HuH-7.5 (cell line): ENCODE measurements around the gene C5orf46.

Experiments
- DNase-seq: peaks from one replicate; pipeline ENCODE4 v3.0.0; 2011; ENCODE audit warnings: low spot score

C5orf46 gene

DNA sequence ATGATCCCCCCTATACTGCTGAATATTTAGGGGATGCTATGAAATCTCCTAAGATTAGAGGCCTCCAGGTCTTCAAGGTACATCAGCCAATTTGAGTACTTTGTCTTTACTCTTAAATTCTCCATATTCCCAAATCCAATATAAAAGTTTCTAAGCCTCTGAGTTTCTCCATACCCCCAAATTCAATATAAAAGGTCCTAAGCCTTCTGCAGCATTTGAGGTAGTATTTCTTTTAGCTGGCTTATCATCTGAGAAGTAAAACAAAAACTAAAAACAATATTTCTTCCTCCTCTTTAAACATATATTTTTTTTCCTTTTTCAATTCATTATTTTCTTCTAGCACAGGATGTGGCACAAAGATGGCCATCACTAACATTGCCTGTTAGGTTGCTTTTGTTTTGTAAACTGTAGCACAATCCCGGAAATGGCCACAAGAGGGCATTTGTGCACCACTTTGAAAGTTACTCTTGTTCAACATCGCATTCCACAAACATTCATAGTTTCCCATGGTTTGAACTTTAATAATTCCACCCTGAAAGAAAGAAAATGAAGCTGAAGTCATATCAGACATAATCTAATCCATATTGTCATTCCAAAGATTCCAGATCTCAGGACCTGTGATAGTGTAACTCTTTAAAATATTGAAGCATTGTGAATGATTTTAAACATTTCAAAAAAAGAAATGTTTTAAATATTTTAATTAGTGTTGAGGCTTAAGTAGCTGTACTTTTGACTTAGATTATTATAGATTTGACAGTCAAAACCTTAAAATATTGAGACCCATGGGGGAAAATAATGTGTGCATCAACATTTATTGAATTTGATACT is 48.8 kb downstream of the C5orf46 start:
- DNase-seq = peak; percentile 13

DNA sequence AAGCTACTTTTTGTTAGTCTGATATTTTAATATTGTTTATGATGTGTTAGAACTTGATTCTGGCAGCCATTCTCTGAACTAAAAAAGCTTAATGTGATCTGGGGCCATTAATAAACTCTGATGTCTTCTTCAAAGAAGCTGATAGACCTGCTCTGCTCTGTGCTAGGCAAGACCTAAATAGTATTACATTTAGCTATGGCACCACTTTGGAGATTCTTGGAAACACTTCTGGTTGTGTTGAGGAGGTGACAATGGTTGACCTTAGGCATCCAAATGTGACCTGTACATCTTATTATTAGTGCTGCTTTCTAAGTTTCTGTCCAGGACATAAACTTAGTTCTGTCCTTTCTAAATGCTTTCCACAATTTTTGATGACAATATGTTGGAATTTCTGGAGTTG is 49.5 kb downstream of the C5orf46 start:
- DNase-seq = no peak

DNA sequence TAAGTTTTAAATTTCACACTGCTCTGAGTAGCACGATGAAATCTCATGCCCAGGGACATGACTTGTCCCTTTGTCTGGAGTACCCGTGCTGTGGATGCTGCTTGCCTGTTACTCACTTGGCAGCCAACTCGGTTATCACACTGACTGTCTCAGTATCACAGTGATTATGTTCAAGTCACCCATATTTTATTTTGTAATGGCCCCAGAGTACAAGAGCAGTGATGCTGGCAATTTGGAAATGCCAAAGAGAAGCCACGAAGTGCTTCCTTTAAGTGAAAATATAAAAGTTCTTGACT is 50.6 kb downstream of the C5orf46 start:
- DNase-seq = no peak

DNA sequence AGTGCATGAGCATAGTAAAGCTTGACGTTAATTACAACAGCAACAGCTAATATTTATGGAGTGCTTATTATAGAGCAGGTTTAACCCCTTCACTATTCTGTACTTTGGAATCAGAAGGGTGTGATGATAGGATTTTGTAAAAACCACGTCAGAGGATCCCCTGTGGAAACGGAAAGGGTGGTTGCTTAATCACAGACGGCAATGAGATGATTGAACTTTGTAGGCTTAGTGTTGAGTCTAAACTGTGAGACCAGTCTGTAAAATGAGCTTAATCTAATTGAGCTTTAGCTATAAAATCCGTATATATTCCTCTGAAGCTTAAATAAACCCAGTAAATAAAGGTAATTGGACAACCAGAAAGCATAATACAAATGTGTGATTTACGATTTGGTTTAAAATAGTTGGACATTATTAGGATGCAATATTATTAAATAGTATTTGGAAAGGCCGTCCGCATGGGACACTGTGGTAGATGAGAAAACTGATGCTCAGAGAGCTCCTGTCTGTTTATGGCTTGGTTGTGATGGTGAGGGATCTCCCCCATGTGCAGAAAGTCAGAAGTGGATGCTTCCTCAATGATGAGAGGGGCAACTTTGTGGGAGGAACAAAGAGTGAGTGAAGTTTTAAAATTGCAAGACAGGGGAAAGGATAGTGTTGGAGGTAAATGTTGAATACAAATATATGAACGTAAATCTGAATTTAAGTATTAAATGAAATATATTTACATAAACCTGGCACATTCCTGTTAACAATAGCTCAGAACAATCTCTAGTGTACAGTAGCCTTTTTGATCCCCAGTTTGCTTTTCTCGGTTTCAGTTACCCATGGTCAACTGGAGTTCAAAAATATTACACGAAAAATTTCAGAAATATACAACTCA is 51.2 kb downstream of the C5orf46 start:
- no peak for DNase-seq

DNA sequence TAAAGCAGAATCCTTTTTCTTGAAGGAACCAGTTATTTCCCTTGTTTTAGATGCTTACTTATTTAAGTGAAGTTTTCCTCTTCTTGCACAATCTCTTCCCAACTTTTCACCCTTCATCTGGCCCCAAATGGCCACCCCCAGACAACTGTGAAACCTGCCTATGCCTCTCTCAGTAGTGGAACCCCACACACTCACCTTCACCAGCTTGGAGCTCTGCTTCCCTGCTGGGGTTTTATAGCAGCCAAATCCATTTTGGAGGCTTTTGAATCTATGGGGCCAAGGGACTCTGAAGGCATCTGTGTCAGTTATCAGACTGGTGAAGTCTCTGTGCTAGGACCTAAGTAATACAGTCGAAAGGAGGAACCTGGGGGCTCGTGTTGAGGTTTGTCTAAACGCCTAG is 52.0 kb downstream of the C5orf46 start:
- DNase-seq = no peak

DNA sequence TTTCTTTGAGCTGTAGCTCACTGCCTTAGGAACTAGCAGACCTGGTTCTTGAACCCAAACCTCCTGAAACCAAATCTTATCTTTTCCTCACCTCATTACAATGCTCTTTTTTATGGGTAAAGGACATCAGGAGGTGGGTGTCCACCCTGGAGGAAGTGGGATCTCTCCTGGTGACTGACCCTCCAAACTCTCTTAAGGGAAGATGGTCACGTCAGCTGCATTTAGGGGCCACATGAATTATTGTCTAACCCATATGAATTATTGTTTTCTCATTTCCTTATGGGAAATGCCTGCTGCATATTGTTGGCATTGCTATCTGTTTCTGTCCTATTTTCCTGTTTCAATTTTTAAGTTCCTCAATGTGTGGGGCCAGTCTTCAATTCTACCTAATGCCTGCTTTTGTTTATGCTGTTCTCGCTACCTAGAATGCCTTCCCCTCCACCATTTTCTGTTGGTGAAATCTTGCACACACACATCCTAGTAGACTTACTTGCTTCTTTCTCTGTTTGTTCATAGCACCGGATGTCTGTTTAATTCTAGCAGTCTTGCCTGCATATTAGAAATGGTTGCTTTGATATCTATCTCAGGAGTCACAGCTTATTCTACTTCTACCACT is 52.9 kb downstream of the C5orf46 start:
- no peak for DNase-seq

DNA sequence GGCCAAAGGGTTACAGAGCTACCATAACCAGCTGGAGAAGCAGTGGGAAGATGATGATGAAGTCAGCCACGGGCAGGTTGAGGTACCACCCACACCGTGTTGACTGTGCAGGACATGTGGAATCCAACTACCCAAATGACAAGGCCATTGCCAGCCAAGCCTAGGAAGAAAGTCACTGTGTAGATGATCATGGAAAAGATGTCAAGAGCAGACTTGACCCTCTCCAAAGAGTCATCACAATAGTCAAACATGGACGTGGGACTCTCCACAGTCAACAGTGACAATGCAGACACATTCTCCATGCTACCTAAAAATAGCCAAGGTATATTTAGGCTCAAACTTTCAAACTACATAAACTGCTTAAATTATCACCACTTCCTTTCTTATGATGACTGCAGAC is 54.0 kb downstream of the C5orf46 start:
- DNase-seq = no peak

DNA sequence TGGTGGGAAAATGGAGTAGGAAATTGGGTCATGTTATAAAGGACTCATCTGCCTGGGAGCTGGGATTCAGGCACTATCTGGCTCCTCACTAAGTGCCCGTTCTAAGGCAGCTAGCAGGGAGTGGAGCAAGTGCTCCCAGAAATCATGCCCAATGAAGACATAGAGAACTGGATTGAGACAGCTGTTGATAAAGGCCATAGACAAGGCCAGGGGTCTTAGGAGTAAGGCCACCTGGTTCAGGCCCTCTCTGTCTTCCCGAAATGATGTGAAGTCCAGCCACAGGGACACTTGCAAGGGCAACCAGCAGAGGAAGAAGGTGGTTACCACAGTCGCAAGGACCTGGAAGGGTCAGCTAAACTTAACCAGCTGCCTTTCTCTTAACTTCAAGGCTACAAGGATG is 54.8 kb downstream of the C5orf46 start:
- no peak for DNase-seq

DNA sequence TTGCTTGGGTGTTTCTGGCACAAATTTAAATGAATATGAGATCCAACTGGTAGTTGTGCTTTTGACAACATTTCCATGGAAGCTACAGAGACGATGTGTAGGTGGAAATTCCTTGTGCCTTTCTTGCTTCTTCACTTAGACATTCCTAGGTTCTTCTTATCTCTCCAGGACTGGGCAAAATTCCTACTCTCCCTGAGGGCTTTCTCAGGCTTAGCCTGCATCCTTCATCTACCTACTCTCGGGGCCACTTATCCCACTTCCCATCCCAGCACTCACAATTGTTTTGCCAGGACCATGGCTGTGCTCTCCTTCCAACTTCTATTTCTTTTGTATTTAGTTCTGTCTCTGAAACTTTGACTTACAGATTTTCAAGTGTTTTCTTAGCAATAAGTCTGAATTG is 57.1 kb downstream of the C5orf46 start:
- no peak for DNase-seq

DNA sequence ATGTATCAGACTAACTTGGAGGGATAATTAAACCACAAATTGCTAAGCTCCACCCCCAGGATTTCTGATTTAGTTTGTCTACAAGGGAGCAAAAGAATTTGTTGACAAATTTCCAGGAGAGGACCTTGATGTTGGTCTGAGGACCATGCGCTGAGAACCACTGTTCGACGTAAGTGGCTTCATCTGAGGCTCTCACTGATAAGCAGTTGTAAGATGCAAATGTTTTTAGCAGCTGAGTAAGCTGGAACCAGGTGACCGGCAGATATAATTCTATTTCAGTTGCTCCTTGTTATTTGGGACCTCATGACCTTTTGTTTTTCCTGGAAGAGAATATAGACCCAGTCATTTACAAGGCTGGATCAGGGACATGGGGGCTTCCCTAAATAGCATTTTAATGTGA is 60.7 kb downstream of the C5orf46 start:
- DNase-seq = no peak

DNA sequence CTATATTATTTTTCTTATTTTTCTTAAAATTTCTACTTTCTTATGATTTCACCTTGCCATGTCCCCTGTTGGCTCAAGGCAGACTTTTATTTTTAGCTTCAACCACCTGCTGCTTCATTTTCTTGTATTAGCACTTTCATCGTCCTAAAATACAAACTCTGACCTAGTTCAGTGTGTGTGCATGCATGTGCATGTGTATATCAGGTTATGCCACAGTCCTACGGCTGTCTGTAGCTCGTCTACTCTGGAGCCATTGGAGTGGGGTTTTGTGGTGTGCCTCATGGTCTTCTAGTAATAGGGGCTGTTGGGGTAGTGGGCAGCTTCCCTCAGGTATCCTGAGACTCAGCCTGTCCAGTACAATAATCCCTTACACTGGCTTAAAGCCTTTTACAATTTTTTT is 61.5 kb downstream of the C5orf46 start:
- DNase-seq = no peak

DNA sequence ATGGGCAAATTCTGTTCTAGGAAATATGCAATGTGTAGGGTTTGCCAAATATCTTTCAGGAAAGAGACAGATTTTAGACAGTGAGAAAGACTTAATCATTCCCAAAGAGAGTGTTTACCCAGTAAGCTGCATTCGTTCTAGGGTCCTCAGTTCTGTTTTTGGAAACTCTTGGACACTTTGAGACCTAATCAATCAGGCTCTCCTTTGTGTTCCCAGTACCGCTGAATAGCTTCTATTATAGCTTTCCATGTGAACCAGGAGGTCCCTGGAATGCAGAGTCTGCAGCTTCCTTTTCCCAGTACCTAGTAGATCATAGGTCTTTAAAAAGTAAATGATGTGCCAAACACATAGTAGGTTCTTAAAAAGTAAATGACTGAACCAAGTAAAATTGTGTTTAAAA is 63.5 kb downstream of the C5orf46 start:
- DNase-seq = no peak
